ENCODE results near the gene TMEM266.
A peak's percentile ranks its signal among the peaks of the same experiment; 100 is the strongest.

Gene TMEM266

GRCh38 chr15:76127169-76127568 lies 67.4 kb downstream of the TMEM266 start:
- no peak for DNase-seq (ENCODE audit: low read depth, low spot score)

GRCh38 chr15:76127880-76128279 lies 68.1 kb downstream of the TMEM266 start:
- no peak for DNase-seq (ENCODE audit: low read depth, low spot score)

- no peak for DNase-seq (ENCODE audit: low read depth, low spot score)
Measured at GRCh38 chr15:76134537-76134936, 74.8 kb downstream of the TMEM266 start.

- DNase-seq (ENCODE audit: low read depth, low spot score), result no peak
Measured at GRCh38 chr15:76135516-76135915, 75.7 kb downstream of the TMEM266 start.

- no peak for DNase-seq (ENCODE audit: low read depth, low spot score)
Measured at GRCh38 chr15:76138436-76138835, 78.7 kb downstream of the TMEM266 start.

GRCh38 chr15:76139368-76140073 lies 79.7 kb downstream of the TMEM266 start:
- DNase-seq (ENCODE audit: low read depth, low spot score), result peak; percentile 36

- DNase-seq (ENCODE audit: low read depth, low spot score), result no peak
Measured at GRCh38 chr15:76140074-76140464, 80.3 kb downstream of the TMEM266 start.

GRCh38 chr15:76146812-76147211 lies 87.0 kb downstream of the TMEM266 start:
- DNase-seq (ENCODE audit: low read depth, low spot score), result no peak

GRCh38 chr15:76147906-76148570 lies 88.3 kb downstream of the TMEM266 start:
- DNase-seq (ENCODE audit: low read depth, low spot score), result no peak

- no peak for DNase-seq (ENCODE audit: low read depth, low spot score)
Measured at GRCh38 chr15:76149291-76149915, 89.6 kb downstream of the TMEM266 start.

- DNase-seq (ENCODE audit: low read depth, low spot score), result no peak
Measured at GRCh38 chr15:76150513-76150912, 90.7 kb downstream of the TMEM266 start.

GRCh38 chr15:76150971-76151598 lies 91.3 kb downstream of the TMEM266 start:
- peak; percentile 23 for DNase-seq (ENCODE audit: low read depth, low spot score)

- DNase-seq (ENCODE audit: low read depth, low spot score), result no peak
Measured at GRCh38 chr15:76151599-76151974, 91.8 kb downstream of the TMEM266 start.

GRCh38 chr15:76152197-76152596 lies 92.4 kb downstream of the TMEM266 start:
- no peak for DNase-seq (ENCODE audit: low read depth, low spot score)

GRCh38 chr15:76153241-76154197 lies 93.7 kb downstream of the TMEM266 start:
- DNase-seq (ENCODE audit: low read depth, low spot score), result no peak

- no peak for DNase-seq (ENCODE audit: low read depth, low spot score)
Measured at GRCh38 chr15:76155731-76156130, 95.9 kb downstream of the TMEM266 start.

- DNase-seq (ENCODE audit: low read depth, low spot score), result no peak
Measured at GRCh38 chr15:76158226-76158625, 98.4 kb downstream of the TMEM266 start.

- no peak for DNase-seq (ENCODE audit: low read depth, low spot score)
Measured at GRCh38 chr15:76158815-76159214, 99.0 kb downstream of the TMEM266 start.

- DNase-seq (ENCODE audit: low read depth, low spot score), result no peak
Measured at GRCh38 chr15:76159282-76159681, 99.5 kb downstream of the TMEM266 start.

- DNase-seq (ENCODE audit: low read depth, low spot score), result no peak
Measured at GRCh38 chr15:76160426-76161152, 100.8 kb downstream of the TMEM266 start.
